Measurements from ENCODE around the gene ARL6IP5.

The ARL6IP5 gene

DNA sequence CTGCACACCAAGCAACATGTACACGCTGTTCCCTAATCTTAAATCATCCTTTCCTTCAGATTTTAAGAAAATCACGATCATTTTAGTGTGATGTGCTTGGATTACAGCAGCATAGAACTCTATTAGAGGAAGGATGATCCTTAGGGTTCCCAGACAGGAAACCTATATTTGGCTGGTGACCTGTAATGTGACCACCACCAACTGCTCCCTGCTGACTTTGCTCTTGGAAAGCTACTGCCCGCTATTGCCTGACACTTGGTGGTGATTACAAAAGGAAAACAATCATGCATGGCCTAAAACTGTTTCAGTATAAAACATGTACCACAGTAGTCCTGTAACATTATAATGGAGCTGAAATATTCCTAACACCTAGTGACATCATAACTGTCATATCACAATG is 64.8 kb downstream of the ARL6IP5 start:
- H3K4me1 ChIP-seq (ENCODE audit: insufficient read depth, low read length, poor library complexity, severe bottlenecking) = no peaks in the 10 kb centered on the region
- H3K9me2 ChIP-seq (replicated peaks; ENCODE audit: low read depth, low read length) = no peaks in the 10 kb centered on the region
- H3K9me3 ChIP-seq (ENCODE audit: insufficient read depth, low read depth, low read length) = no peaks in the 10 kb centered on the region
- no peak overlapping the region for H3K4me2 ChIP-seq (ENCODE audit: low read depth, low read length, poor library complexity, severe bottlenecking)
- H3K36me3 ChIP-seq (ENCODE audit: insufficient read depth, low read length) = no peaks in the 10 kb centered on the region
- no peaks in the 10 kb centered on the region for H4K20me1 ChIP-seq (ENCODE audit: insufficient read depth, low read length, poor library complexity, severe bottlenecking)
- H3K4me3 ChIP-seq (ENCODE audit: low read length, poor library complexity, severe bottlenecking) = no peak overlapping the region
- H3K79me2 ChIP-seq (ENCODE audit: insufficient read depth, low read length) = no peaks in the 10 kb centered on the region
- H3K27me3 ChIP-seq (ENCODE audit: insufficient read depth, low read length, poor library complexity, severe bottlenecking) = no peaks in the 10 kb centered on the region
- no peak overlapping the region for H2AFZ ChIP-seq (ENCODE audit: low read length)
- no peaks in the 10 kb centered on the region for H3F3A ChIP-seq (ENCODE audit: low read depth)
- no peak overlapping the region for H3K9ac ChIP-seq (ENCODE audit: low read depth, low read length, poor library complexity, severe bottlenecking)
- no peak for TF ChIP-seq EZH2phosphoT487 (IDR thresholded peaks at IDR 0.05; ENCODE audit: borderline replicate concordance)

Data from Loucy (cell line).